ENCODE results near the gene TRPM8.
"Not testable (repeated sequence)": the region's sequence is repeated elsewhere in the genome, so short reads cannot be mapped to it uniquely, and the experiment has no call there.

The TRPM8 gene

DNA sequence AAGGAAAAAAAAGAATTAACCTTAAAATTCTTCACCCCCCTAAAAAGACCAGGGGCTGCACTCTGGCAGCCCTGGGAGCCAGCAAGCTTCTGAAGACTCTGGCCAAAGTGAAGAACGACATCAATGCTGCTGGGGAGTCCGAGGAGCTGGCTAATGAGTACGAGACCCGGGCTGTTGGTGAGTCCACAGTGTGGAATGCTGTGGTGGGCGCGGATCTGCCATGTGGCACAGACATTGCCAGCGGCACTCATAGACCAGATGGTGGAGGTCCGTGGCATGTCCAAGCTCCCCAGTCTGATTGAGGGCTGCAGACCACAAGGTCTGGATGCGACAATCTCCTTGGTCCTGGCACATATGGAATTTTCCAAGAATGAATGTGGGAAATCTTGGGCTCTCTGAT is 47.4 kb downstream of the TRPM8 start:
- no peak overlapping the region for H3K27ac ChIP-seq
- no peak for DNase-seq
- TF ChIP-seq, protein P1, sequence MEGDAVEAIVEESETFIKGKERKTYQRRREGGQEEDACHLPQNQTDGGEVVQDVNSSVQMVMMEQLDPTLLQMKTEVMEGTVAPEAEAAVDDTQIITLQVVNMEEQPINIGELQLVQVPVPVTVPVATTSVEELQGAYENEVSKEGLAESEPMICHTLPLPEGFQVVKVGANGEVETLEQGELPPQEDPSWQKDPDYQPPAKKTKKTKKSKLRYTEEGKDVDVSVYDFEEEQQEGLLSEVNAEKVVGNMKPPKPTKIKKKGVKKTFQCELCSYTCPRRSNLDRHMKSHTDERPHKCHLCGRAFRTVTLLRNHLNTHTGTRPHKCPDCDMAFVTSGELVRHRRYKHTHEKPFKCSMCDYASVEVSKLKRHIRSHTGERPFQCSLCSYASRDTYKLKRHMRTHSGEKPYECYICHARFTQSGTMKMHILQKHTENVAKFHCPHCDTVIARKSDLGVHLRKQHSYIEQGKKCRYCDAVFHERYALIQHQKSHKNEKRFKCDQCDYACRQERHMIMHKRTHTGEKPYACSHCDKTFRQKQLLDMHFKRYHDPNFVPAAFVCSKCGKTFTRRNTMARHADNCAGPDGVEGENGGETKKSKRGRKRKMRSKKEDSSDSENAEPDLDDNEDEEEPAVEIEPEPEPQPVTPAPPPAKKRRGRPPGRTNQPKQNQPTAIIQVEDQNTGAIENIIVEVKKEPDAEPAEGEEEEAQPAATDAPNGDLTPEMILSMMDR (IDR thresholded peaks at IDR 0.05; ENCODE audit: low read depth, low read length, missing control alignments), result no peak
- no peaks in the 10 kb centered on the region for H3K36me3 ChIP-seq (replicated peaks)
- in situ Hi-C loops (cut with HindIII; ENCODE audit: low pct_ligation_motif_present, low sequenced_read_pairs), result no loop called here
- H3K4me3 ChIP-seq (ENCODE audit: low read depth, low read length), result no peak overlapping the region
- no peaks in the 10 kb centered on the region for H3K27me3 ChIP-seq (replicated peaks)

DNA sequence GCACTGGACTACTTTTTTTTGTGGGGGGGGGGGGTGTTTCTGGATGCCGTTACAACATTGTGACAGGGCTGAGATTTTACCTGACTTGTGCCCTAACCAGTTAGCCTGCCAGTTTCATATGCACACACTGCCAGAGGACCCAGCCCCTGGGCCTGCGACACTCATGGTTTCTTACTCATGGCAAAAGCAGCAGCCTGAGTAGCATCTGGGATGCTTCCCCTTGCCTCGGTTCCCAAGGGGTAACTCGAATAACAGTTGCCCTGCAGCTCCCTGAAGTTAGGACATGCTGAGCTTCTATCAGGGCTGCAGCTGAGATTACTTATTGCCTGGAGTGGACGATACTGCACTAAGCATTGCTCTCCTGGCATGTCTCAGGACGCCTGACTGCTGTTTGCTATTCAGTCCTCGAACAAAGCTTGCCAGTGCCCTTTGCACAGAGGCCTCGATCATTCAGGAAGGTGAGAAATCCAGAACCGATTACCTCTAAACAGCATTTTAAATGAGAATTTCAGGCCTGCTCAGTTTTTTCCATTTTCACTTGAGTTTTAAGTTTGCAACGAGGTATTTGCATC is 47.9 kb downstream of the TRPM8 start:
- no peak for DNase-seq
- Histone ChIP-seq H3K4me3 (ENCODE audit: low read depth, low read length) (no peak overlapping the region), H3K27ac (no peak overlapping the region), H3K27me3 (replicated peaks) (no peaks in the 10 kb centered on the region), H3K36me3 (replicated peaks) (no peaks in the 10 kb centered on the region)
- in situ Hi-C loops (cut with HindIII; ENCODE audit: low pct_ligation_motif_present, low sequenced_read_pairs), result no loop called here
- TF ChIP-seq, protein P1 (IDR thresholded peaks at IDR 0.05; ENCODE audit: low read depth, low read length, missing control alignments), result no peak

DNA sequence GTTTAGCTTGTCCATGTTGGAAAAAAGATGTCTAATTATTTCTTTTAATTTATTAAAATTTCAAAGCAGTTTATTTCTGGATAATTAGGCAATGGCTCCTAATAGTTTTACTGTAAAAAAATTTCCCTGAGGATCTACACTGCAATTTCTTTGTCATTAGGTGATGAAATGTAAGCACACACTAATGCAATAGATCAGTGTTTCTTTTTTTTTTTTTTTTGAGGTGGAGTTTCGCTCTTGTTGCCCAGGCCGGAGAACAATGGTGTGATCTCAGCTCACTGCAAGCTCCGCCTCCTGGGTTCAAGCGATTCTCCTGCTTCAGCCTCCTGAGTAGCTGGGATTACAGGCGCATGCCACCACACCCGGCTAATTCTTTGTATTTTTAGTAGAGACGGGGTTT is 48.5 kb downstream of the TRPM8 start:
- H3K27ac ChIP-seq; in situ Hi-C loops (cut with HindIII; ENCODE audit: low pct_ligation_motif_present, low sequenced_read_pairs); H3K36me3 ChIP-seq (replicated peaks); H3K4me3 ChIP-seq (ENCODE audit: low read depth, low read length); DNase-seq; H3K27me3 ChIP-seq (replicated peaks): not testable (repeated sequence)

DNA sequence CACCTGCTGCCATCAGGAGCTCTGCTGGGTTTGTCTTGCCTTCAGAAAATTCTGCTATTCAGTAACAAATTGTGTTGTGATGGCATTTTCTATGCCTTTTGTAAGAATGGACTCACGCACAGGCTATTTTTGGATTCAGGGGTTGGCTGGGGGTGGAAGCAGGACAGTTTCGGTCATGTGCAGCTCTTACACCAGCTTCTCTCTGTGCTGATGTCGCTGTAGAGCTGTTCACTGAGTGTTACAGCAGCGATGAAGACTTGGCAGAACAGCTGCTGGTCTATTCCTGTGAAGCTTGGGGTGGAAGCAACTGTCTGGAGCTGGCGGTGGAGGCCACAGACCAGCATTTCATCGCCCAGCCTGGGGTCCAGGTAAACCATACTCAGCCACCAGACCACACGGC is 49.2 kb downstream of the TRPM8 start:
- in situ Hi-C loops (cut with HindIII; ENCODE audit: low pct_ligation_motif_present, low sequenced_read_pairs), result no loop called here
- Histone ChIP-seq H3K27me3 (replicated peaks) (no peaks in the 10 kb centered on the region), H3K27ac (no peak overlapping the region), H3K4me3 (ENCODE audit: low read depth, low read length) (no peak overlapping the region), H3K36me3 (replicated peaks) (no peaks in the 10 kb centered on the region)
- DNase-seq, result no peak
- TF ChIP-seq, protein P1 (IDR thresholded peaks at IDR 0.05; ENCODE audit: low read depth, low read length, missing control alignments), result no peak

DNA sequence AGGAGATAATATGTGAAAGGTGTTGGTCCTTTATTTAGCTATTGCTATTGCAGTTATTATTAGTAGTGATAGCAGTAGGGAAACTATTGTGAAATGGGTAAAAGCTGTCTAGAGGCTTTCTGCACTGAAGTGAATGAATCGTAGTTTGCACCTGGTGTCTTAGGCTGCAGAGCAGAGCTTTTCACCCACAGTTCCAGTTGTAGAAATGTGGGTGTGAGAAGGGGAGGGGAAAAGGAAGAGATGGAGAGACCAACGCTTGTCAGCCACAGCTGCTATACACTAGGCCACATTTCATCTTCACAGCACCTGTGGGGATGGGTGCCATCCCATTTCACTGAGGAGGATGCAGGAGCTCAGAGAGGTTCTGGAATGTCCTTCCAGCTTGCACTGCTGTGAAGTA is 50.0 kb downstream of the TRPM8 start:
- no peaks in the 10 kb centered on the region for H3K27me3 ChIP-seq (replicated peaks)
- in situ Hi-C loops (cut with HindIII; ENCODE audit: low pct_ligation_motif_present, low sequenced_read_pairs), result no loop called here
- no peak overlapping the region for H3K27ac ChIP-seq
- DNase-seq, result no peak
- TF ChIP-seq, protein P1 (IDR thresholded peaks at IDR 0.05; ENCODE audit: low read depth, low read length, missing control alignments), result no peak
- H3K4me3 ChIP-seq (ENCODE audit: low read depth, low read length), result no peak overlapping the region
- no peaks in the 10 kb centered on the region for H3K36me3 ChIP-seq (replicated peaks)

DNA sequence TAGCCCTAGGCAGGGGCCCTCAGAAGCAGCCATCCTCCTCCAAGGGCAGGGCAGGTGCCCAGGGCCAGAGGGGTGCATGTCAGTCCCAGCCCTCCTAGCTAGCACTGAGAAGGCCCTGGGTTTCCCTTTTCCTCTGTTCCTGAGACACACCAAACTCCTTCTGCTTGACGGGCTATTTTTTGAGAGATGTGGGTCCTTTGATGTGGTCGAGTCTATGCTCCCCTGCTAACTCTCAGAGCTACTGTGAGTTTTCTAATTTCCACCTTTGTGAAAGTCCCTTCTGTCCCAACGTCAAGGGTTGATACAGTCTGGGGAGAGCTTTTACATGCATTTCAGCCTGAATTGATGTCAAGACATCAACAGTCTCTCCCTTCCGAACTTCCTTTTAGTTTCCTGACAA is 51.4 kb downstream of the TRPM8 start:
- no peak for DNase-seq
- no peak overlapping the region for H3K27ac ChIP-seq
- H3K36me3 ChIP-seq (replicated peaks), result no peaks in the 10 kb centered on the region
- H3K27me3 ChIP-seq (replicated peaks), result no peaks in the 10 kb centered on the region
- in situ Hi-C loops (cut with HindIII; ENCODE audit: low pct_ligation_motif_present, low sequenced_read_pairs), result no loop called here
- TF ChIP-seq, protein P1 (IDR thresholded peaks at IDR 0.05; ENCODE audit: low read depth, low read length, missing control alignments), result no peak
- no peak overlapping the region for H3K4me3 ChIP-seq (ENCODE audit: low read depth, low read length)

DNA sequence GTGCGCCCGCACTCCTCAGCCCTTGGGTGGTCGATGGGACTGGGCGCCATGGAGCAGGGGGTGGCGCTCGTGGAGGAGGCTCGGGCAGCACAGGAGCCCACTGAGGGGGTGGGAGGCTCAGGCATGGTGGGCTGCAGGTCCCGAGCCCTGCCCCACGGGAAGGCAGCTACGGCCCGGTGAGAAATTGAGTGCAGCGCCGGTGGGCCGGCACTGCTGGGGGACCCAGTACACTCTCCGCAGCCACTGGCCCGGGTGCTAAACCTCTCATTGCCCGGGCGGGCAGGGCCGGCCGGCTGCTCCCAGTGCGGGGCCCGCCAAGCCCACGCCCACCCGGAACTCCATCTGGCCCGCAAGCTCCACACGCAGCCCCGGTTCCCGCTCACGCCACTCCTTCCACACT is 55.3 kb downstream of the TRPM8 start:
- H3K4me3 ChIP-seq (ENCODE audit: low read depth, low read length); H3K36me3 ChIP-seq (replicated peaks); DNase-seq; H3K27ac ChIP-seq; in situ Hi-C loops (cut with HindIII; ENCODE audit: low pct_ligation_motif_present, low sequenced_read_pairs); H3K27me3 ChIP-seq (replicated peaks): not testable (repeated sequence)
